ENCODE measurements around the gene HHAT. TPM values are rescaled to one million over a fixed set of nuclear protein-coding genes. Genes with fewer than 3 reads are reported as not detected.

HHAT gene
- polyA plus RNA-seq, 2 donors: 1.6 to 1.8 TPM

DNA sequence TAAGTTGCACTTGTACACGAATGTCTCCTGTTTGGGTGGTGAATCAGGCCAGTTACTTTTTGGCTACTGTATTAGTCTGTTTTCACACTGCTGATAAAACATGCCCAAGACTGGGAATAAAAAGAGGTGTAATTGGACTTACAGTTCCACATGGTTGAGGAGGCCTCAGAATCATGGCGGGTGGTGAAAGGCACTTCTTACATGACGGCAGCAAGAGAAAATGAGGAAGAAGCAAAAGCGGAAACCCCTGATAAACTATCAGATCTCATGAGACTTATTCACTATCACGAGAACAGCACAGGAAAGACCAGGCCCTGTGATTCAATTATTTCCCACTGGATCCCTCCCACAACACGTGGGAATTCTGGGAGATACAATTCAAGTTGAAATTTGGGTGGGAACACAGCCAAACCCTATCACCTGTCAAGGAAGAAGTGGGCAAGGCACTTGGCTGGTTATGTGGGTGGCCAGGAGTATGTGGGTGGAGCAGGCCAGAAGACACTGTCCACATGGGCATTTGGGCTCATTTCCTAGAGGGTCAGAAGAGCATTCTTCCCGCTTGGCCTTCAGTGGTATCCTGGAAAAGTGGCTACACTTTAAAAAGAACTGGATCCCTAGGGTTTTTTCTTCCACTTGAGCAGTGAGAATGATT, 228.8 kb downstream of the HHAT start:
- Histone ChIP-seq H3K36me3 (ENCODE audit: control insufficient read depth in 2 of 2, insufficient read depth in 2 of 2, low read length in 1 of 2) (no peaks in the 10 kb centered on the region), H3K27ac (ENCODE audit: low read depth in 2 of 2, low read length in 1 of 2) (no peak overlapping the region), H3K27me3 (ENCODE audit: control insufficient read depth in 1 of 2, insufficient read depth in 2 of 2, low read length in 2 of 2) (no peaks in the 10 kb centered on the region), H3K4me3 (ENCODE audit: low read depth in 1 of 2, low read length in 2 of 2) (no peak overlapping the region), H3K4me1 (ENCODE audit: control insufficient read depth in 2 of 2, insufficient read depth in 2 of 2, low read length in 1 of 2) (no peaks in the 10 kb centered on the region), H3K9me3 (ENCODE audit: control insufficient read depth in 2 of 2, insufficient read depth in 1 of 2, low read depth in 1 of 2, low read length in 1 of 2) (no peaks in the 10 kb centered on the region)
- 84 to 86% methylated on average over 7 of the region's 7 CpGs for WGBS, 2 donors

DNA sequence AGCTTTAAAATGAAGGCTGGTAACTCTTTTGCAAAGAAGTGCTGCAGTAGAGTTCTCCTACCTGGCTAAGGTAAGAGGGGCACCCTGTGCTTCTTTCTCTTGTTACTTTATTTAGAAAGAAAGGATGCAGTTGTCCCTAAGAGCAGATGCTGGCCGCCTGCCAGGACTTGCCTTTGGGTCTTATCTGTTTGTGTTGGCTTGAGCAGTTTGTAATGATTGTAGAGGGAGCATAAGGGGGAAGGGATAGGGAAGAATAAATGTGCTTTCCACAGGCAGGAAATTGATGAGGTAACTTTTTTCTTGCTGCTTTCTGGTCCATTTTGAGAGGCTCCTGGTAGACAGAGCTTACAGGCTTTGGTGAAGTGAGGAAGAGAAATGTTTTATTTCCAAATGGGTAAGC, 229.6 kb downstream of the HHAT start:
- WGBS, 2 donors: 12 to 29% methylated on average over 1 of the region's 1 CpG
- H3K36me3 ChIP-seq (ENCODE audit: control insufficient read depth in 2 of 2, insufficient read depth in 2 of 2, low read length in 1 of 2): no peaks in the 10 kb centered on the region
- no peaks in the 10 kb centered on the region for H3K9me3 ChIP-seq (ENCODE audit: control insufficient read depth in 2 of 2, insufficient read depth in 1 of 2, low read depth in 1 of 2, low read length in 1 of 2)
- no peaks in the 10 kb centered on the region for H3K27me3 ChIP-seq (ENCODE audit: control insufficient read depth in 1 of 2, insufficient read depth in 2 of 2, low read length in 2 of 2)
- no peaks in the 10 kb centered on the region for H3K4me1 ChIP-seq (ENCODE audit: control insufficient read depth in 2 of 2, insufficient read depth in 2 of 2, low read length in 1 of 2)
- no peak overlapping the region for H3K4me3 ChIP-seq (ENCODE audit: low read depth in 1 of 2, low read length in 2 of 2)
- H3K27ac ChIP-seq (ENCODE audit: low read depth in 2 of 2, low read length in 1 of 2): no peak overlapping the region

DNA sequence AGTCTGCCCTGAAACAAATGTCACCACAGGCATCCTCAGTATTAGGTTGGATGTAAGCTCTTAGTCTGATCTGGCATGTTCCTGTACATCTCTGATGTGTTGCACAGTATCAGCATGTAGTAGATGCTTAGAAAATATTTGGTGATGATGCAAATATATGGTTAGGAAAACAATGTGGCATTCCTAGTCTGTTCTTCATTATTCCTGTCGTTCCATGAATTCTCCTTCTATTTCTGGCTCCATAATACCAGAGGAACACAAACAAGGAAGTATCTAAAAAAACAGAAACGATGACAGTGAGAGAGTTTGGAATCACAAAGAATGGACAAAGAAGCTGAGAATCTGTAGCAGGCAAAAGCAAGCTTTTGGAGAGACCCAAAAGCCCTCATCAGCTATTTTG, 236.6 kb downstream of the HHAT start:
- Histone ChIP-seq H3K9me3 (ENCODE audit: control insufficient read depth in 2 of 2, insufficient read depth in 1 of 2, low read depth in 1 of 2, low read length in 1 of 2) (no peaks in the 10 kb centered on the region), H3K27me3 (ENCODE audit: control insufficient read depth in 1 of 2, insufficient read depth in 2 of 2, low read length in 2 of 2) (no peaks in the 10 kb centered on the region), H3K4me3 (ENCODE audit: low read depth in 1 of 2, low read length in 2 of 2) (no peak overlapping the region), H3K4me1 (ENCODE audit: control insufficient read depth in 2 of 2, insufficient read depth in 2 of 2, low read length in 1 of 2) (no peaks in the 10 kb centered on the region), H3K36me3 (ENCODE audit: control insufficient read depth in 2 of 2, insufficient read depth in 2 of 2, low read length in 1 of 2) (no peaks in the 10 kb centered on the region), H3K27ac (ENCODE audit: low read depth in 2 of 2, low read length in 1 of 2) (no peak overlapping the region)
- 64 to 66% methylated on average over 2 of the region's 2 CpGs for WGBS, 2 donors

DNA sequence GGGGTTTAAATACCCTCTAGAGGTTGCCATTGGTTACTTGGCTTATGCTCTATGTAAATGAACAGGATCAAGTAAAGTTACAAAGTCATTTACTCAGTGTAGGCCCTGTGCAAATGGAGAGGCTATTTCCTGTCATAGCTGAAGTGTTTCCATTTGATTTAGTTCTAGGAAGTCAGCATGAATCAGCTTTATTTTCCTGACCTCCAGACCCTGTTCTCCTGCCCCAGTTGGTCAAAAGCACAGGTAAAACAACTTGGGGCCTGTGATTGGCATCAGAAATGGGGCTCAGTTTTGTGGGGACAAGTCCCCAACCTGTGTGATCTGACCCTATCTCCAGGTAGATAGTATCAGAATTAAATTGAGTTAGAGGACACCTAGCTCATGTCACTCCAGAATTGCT, 239.9 kb downstream of the HHAT start:
- H3K36me3 ChIP-seq (ENCODE audit: control insufficient read depth in 2 of 2, insufficient read depth in 2 of 2, low read length in 1 of 2): no peaks in the 10 kb centered on the region
- H3K4me3 ChIP-seq (ENCODE audit: low read depth in 1 of 2, low read length in 2 of 2): no peak overlapping the region
- H3K27me3 ChIP-seq (ENCODE audit: control insufficient read depth in 1 of 2, insufficient read depth in 2 of 2, low read length in 2 of 2): no peaks in the 10 kb centered on the region
- H3K4me1 ChIP-seq (ENCODE audit: control insufficient read depth in 2 of 2, insufficient read depth in 2 of 2, low read length in 1 of 2): no peaks in the 10 kb centered on the region
- no peaks in the 10 kb centered on the region for H3K9me3 ChIP-seq (ENCODE audit: control insufficient read depth in 2 of 2, insufficient read depth in 1 of 2, low read depth in 1 of 2, low read length in 1 of 2)
- no peak overlapping the region for H3K27ac ChIP-seq (ENCODE audit: low read depth in 2 of 2, low read length in 1 of 2)

DNA sequence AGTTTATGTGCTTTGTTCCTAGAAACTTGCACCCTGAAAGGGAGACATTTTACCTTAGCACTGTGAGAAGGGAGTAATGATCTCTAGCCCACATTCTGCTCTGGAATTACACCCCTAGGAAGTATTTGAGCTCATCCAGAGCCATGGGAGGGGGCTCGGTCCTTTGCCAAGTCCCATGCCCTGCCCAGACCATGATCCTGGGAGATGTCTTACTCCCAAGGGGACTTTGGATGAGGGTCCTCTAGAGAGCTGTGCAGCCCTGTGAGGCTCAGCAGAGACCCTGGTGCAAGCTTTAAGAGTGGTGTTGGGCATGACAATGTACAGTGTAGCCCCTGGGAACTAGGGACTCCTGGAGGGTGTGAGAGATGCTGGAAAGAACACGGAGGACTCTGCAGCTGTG, 241.4 kb downstream of the HHAT start:
- Histone ChIP-seq H3K36me3 (ENCODE audit: control insufficient read depth in 2 of 2, insufficient read depth in 2 of 2, low read length in 1 of 2) (no peaks in the 10 kb centered on the region), H3K4me1 (ENCODE audit: control insufficient read depth in 2 of 2, insufficient read depth in 2 of 2, low read length in 1 of 2) (no peaks in the 10 kb centered on the region), H3K27ac (ENCODE audit: low read depth in 2 of 2, low read length in 1 of 2) (no peak overlapping the region), H3K9me3 (ENCODE audit: control insufficient read depth in 2 of 2, insufficient read depth in 1 of 2, low read depth in 1 of 2, low read length in 1 of 2) (no peaks in the 10 kb centered on the region), H3K4me3 (ENCODE audit: low read depth in 1 of 2, low read length in 2 of 2) (no peak overlapping the region), H3K27me3 (ENCODE audit: control insufficient read depth in 1 of 2, insufficient read depth in 2 of 2, low read length in 2 of 2) (no peaks in the 10 kb centered on the region)
- 80 to 88% methylated on average over 2 of the region's 2 CpGs for WGBS, 2 donors

DNA sequence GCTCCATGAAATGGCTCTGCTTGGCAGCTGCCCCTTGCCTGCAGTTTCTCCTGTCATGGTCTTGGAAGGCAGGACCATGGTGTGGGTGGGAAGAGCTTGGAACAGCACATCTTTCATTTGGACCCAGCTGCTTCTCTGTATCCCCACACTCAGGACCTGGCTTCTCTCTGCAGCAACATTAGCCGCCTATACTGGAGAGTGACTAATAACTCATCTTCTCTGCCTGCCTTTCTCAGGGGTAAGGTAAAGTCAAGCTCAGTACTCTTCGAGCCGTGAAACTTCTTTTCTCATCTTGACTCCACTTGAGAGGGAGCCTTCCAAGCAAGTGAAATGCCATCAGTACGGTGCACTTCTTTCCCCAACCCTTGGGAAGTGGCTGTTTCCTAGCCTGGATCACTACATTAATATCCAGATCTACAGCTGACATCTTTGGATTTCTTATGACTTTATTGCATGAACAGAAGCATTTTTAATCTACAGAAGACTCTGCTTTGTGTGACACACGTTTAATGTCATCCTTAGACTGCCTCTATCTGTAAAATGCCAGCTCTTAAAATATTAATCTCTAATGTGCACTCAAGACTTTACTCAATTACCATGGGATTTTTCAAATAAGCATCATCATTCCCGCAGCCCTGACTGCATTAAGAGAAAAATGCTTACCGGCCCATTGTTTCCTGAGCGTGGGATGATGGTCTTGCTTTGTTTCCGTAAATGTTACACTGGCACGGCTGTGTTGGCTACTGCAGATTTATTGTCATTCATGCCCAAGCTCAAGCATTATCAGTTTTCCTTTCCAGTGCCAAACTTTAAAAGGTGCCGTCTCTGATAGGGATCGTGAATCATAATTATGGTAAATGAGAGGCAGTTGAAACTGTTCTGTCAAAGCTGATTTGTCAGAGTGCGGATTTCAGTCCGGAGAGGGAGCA, 242.9 kb downstream of the HHAT start:
- no peaks in the 10 kb centered on the region for H3K9me3 ChIP-seq (ENCODE audit: control insufficient read depth in 2 of 2, insufficient read depth in 1 of 2, low read depth in 1 of 2, low read length in 1 of 2)
- H3K4me1 ChIP-seq (ENCODE audit: control insufficient read depth in 2 of 2, insufficient read depth in 2 of 2, low read length in 1 of 2): no peaks in the 10 kb centered on the region
- H3K36me3 ChIP-seq (ENCODE audit: control insufficient read depth in 2 of 2, insufficient read depth in 2 of 2, low read length in 1 of 2): no peaks in the 10 kb centered on the region
- WGBS, 2 donors: 83 to 90% methylated on average over 14 of the region's 14 CpGs
- H3K4me3 ChIP-seq (ENCODE audit: low read depth in 1 of 2, low read length in 2 of 2): no peak overlapping the region
- no peaks in the 10 kb centered on the region for H3K27me3 ChIP-seq (ENCODE audit: control insufficient read depth in 1 of 2, insufficient read depth in 2 of 2, low read length in 2 of 2)
- H3K27ac ChIP-seq (ENCODE audit: low read depth in 2 of 2, low read length in 1 of 2): no peak overlapping the region

DNA sequence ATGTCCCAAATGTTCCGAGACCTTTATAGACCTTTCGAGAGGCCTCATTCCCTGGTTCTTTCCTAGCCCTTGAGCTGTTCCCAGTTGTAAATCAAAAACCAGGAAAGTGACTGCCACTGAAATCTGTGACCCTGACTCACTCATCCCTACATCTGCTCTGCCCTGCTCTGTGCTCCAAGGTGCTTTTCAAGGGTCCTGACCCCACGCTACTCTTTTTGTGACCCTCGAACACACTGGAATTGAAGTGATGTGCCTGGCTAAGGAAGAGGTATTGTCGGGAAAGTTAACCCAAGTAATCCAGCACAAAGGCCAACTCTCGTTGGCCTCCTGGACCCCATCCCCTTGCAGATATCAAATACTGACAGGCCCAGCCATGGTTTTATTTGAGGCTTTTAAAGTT, 244.4 kb downstream of the HHAT start:
- Histone ChIP-seq H3K4me1 (ENCODE audit: control insufficient read depth in 2 of 2, insufficient read depth in 2 of 2, low read length in 1 of 2) (no peaks in the 10 kb centered on the region), H3K27ac (ENCODE audit: low read depth in 2 of 2, low read length in 1 of 2) (no peak overlapping the region), H3K27me3 (ENCODE audit: control insufficient read depth in 1 of 2, insufficient read depth in 2 of 2, low read length in 2 of 2) (no peaks in the 10 kb centered on the region), H3K36me3 (ENCODE audit: control insufficient read depth in 2 of 2, insufficient read depth in 2 of 2, low read length in 1 of 2) (no peaks in the 10 kb centered on the region), H3K4me3 (ENCODE audit: low read depth in 1 of 2, low read length in 2 of 2) (no peak overlapping the region), H3K9me3 (ENCODE audit: control insufficient read depth in 2 of 2, insufficient read depth in 1 of 2, low read depth in 1 of 2, low read length in 1 of 2) (no peaks in the 10 kb centered on the region)
- 88 to 91% methylated on average over 6 of the region's 6 CpGs for WGBS, 2 donors

DNA sequence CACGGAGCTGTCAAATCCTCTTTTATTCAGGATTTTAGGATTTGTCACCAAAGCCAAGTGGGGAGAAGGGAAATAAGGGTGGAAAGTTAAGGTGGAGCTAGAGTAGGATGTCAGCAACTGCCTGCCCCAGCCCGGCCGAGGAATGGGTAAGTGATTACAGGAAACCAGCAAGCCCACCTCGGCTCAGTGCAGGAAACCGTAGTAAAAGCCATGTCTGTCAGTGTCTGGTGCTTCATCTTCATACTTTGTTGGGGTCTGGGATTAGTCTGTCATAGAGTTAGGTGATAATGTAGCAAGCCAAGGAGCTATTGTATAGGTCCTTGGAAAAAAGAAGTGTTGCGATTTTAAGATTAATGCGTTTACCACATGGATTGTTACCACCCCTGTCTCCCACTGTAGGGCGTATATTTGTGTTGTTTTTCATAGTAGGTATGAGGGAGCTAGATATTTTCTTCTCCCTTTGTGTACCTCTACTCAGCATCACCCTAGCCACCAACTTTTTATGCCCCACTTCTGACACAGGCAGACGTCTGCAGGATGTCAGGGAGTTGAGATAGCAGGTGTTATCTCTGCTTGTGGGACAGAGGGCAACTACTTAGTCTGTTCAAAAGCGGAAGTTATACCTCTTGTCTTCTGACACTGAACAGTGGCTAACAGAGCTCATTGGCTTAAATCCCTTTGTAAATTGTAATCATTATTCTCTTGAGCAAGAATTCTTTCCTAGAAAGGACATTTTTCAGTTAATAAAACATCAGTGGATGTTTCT, 253.7 kb downstream of the HHAT start:
- Histone ChIP-seq H3K36me3 (ENCODE audit: control insufficient read depth in 2 of 2, insufficient read depth in 2 of 2, low read length in 1 of 2) (no peaks in the 10 kb centered on the region), H3K27ac (ENCODE audit: low read depth in 2 of 2, low read length in 1 of 2) (no peak overlapping the region), H3K4me1 (ENCODE audit: control insufficient read depth in 2 of 2, insufficient read depth in 2 of 2, low read length in 1 of 2) (no peaks in the 10 kb centered on the region), H3K4me3 (ENCODE audit: low read depth in 1 of 2, low read length in 2 of 2) (no peak overlapping the region), H3K9me3 (ENCODE audit: control insufficient read depth in 2 of 2, insufficient read depth in 1 of 2, low read depth in 1 of 2, low read length in 1 of 2) (no peaks in the 10 kb centered on the region), H3K27me3 (ENCODE audit: control insufficient read depth in 1 of 2, insufficient read depth in 2 of 2, low read length in 2 of 2) (no peaks in the 10 kb centered on the region)
- WGBS, 2 donors: 60 to 66% methylated on average over 10 of the region's 10 CpGs

DNA sequence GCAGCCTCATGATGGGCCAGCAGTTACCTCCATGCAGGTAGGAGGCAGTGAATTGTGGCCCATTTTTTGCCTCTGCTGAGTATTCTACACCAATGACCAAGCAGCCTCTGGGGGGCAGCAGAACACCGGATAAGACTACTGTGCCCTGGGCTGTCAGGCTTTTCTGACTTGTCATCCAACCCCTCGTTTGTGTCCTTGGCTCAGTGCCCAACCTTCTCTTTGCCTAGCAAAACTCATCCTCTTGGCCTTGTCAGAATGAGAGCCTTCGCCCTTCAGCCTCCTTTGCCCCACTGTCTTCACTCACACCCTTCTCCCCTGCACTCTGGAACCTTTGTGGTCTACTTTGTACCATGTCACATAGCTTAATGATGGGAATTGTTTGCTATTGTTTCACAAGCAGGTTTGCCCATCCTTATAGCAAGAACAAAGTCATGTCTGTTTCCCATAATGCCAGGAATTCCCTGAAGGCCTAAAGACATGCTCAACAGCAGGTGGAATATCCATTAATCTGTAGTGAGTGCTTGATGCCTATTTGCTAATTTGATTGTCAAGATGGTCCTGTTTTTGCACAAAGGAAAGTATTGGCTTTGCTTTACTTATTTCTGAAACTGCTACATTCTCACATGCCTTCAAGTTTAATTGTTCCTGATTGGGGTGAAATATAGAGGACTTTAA, 255.9 kb downstream of the HHAT start:
- no peaks in the 10 kb centered on the region for H3K27me3 ChIP-seq (ENCODE audit: control insufficient read depth in 1 of 2, insufficient read depth in 2 of 2, low read length in 2 of 2)
- 25 to 31% methylated on average over 3 of the region's 3 CpGs for WGBS, 2 donors
- H3K4me3 ChIP-seq (ENCODE audit: low read depth in 1 of 2, low read length in 2 of 2): no peak overlapping the region
- no peaks in the 10 kb centered on the region for H3K36me3 ChIP-seq (ENCODE audit: control insufficient read depth in 2 of 2, insufficient read depth in 2 of 2, low read length in 1 of 2)
- no peaks in the 10 kb centered on the region for H3K9me3 ChIP-seq (ENCODE audit: control insufficient read depth in 2 of 2, insufficient read depth in 1 of 2, low read depth in 1 of 2, low read length in 1 of 2)
- no peak overlapping the region for H3K27ac ChIP-seq (ENCODE audit: low read depth in 2 of 2, low read length in 1 of 2)
- H3K4me1 ChIP-seq (ENCODE audit: control insufficient read depth in 2 of 2, insufficient read depth in 2 of 2, low read length in 1 of 2): no peaks in the 10 kb centered on the region
